A549 treated with AZD9567 at 1 μM for 4 hours (cell line): ENCODE data around the gene ZNF555. TPM values are rescaled to one million over a fixed set of nuclear protein-coding genes. Genes with fewer than 3 reads are reported as not detected.

ENCODE experiments used
- total RNA-seq: library from RNA; stranded (reverse); fragments of 200-300 nt; extraction: Qiagen RNA extraction; gene quantifications from 5 replicates; pipeline ENCODE4 v1.2.3, GENCODE V29; 2022; ENCODE audit not compliant: insufficient read depth

ZNF555 gene
- total RNA-seq, result 1.5 to 2.5 TPM (median 2.4 TPM) in 5 replicates

GRCh38 chr19:2840794-2841791, at the start of gene ZNF555:
ZNF555 (plus strand) TSS chr19:2841475; CDS start chr19:2841573, 98 bp downstream.

GRCh38 chr19:2819540-2820111, 21.6 kb upstream of the ZNF555 start, which contains the start of gene ZNF554:
ZNF554 (plus strand) TSS chr19:2819868; CDS start chr19:2820072, 204 bp downstream.

GRCh38 chr19:2867025-2867991, 26.0 kb downstream of the ZNF555 start, which contains the start of gene ZNF556:
ZNF556 (plus strand) TSS chr19:2867335; CDS start chr19:2867422, 87 bp downstream.

GRCh38 chr19:2900296-2901252, 59.3 kb downstream of the ZNF555 start, which contains the start of gene ZNF57:
ZNF57 (plus strand) TSS chr19:2900928; CDS start chr19:2901046, 118 bp downstream.

Other genes starting within 250 kb of the ZNF555 start
- 0.03 to 0.08 TPM (median 0.05 TPM) in 4 of 5 replicates, not detected in the other for gene GNG7, start 138.8 kb upstream of the ZNF555 start, total RNA-seq
- gene DIRAS1, start 120.1 kb upstream of the ZNF555 start, total RNA-seq, result 3.4 to 5.8 TPM (median 4.0 TPM) in 5 replicates
- 27.1 to 33.0 TPM (median 29.3 TPM) in 5 replicates for gene SLC39A3, start 101.5 kb upstream of the ZNF555 start, total RNA-seq
- gene SGTA, start 58.2 kb upstream of the ZNF555 start, total RNA-seq, result 68.4 to 76.2 TPM (median 69.3 TPM) in 5 replicates
- 76.4 to 105 TPM (median 98.7 TPM) in 5 replicates for gene THOP1, start 56.0 kb upstream of the ZNF555 start, total RNA-seq
- gene ZNF554, start 21.6 kb upstream of the ZNF555 start, total RNA-seq, result 0.87 to 1.3 TPM (median 1.1 TPM) in 5 replicates
- gene ZNF556, start 25.9 kb downstream of the ZNF555 start, total RNA-seq, result 0.02 to 0.08 TPM (median 0.05 TPM) in 4 of 5 replicates, not detected in the other
- 2.6 to 3.1 TPM (median 2.8 TPM) in 5 replicates for gene ZNF57, start 59.5 kb downstream of the ZNF555 start, total RNA-seq
- 1.6 to 2.1 TPM (median 1.8 TPM) in 5 replicates for gene ZNF77, start 103.5 kb downstream of the ZNF555 start, total RNA-seq
- 3.9 to 6.0 TPM (median 5.4 TPM) in 4 of 5 replicates, not detected in the other for gene TLE6, start 136.1 kb downstream of the ZNF555 start, total RNA-seq
- gene TLE2, start 187.8 kb downstream of the ZNF555 start, total RNA-seq, result 2.5 to 2.9 TPM (median 2.7 TPM) in 5 replicates
- 191 to 242 TPM (median 235 TPM) in 5 replicates for gene TLE5, start 221.0 kb downstream of the ZNF555 start, total RNA-seq